HCT116 (cell line): ENCODE results near the gene SLC41A3.

Source experiments
- CBX3 ChIP-seq: IDR thresholded peaks from 2 replicates; pipeline ENCODE4 v1.6.1; 2012; ENCODE audit warnings: low read depth
- CEBPB ChIP-seq: IDR thresholded peaks from 2 replicates; pipeline ENCODE4 v1.6.1; 2012; ENCODE audit warnings: low read depth
- EZH2 ChIP-seq: fragments of 200-600 bp; sonication (generic); IDR thresholded peaks from 2 replicates; pipeline ENCODE4 v1.6.1; 2017; ENCODE audit warnings: antibody characterized with exemption, mixed run types
- FOSL1 ChIP-seq: IDR thresholded peaks from 2 replicates; pipeline ENCODE4 v1.6.1; 2012; ENCODE audit warnings: low read depth
- POLR2A ChIP-seq: IDR thresholded peaks from 2 replicates; pipeline ENCODE4 v1.7.0; 2011; ENCODE audit warnings: borderline replicate concordance; ENCODE audit not compliant: insufficient read depth, insufficient read length; ENCODE audit errors: extremely low read depth
- RAD21 ChIP-seq: IDR thresholded peaks from 2 replicates; pipeline ENCODE4 v1.6.1; 2012; ENCODE audit warnings: low read depth, mild to moderate bottlenecking
- SIN3A ChIP-seq: IDR thresholded peaks from 2 replicates; pipeline ENCODE4 v1.6.1; 2012; ENCODE audit warnings: low read depth
- YY1 ChIP-seq: IDR thresholded peaks from 2 replicates; pipeline ENCODE4 v1.6.1; 2011; ENCODE audit warnings: low read length, low read depth, moderate library complexity, mild to moderate bottlenecking; ENCODE audit not compliant: insufficient replicate concordance; ENCODE audit errors: extremely low read depth
- TF ChIP-seq, protein P1 (sequence below), 3 experiments: fragments of 200-600 bp in 1 of 3; sonication (generic) in 1 of 3; IDR thresholded peaks in 2 of 3; conservative IDR thresholded peaks in 1 of 3; 2 replicates each; pipeline ENCODE4 v1.5.1; 2012 to 2017; ENCODE audit warnings: low read depth in 2 of 3, low read length in 2 of 3, antibody characterized with exemption in 1 of 3, borderline replicate concordance in 1 of 3, control low read depth in 1 of 3, mild to moderate bottlenecking in 1 of 3, mixed read lengths in 1 of 3, mixed run types in 1 of 3, moderate library complexity in 1 of 3; ENCODE audit not compliant: insufficient read depth in 1 of 3
- TF ChIP-seq, protein P2 (sequence below): IDR thresholded peaks from 2 replicates; pipeline ENCODE4 v1.6.1; 2012; ENCODE audit warnings: low read depth
- TF ChIP-seq, protein P3 (sequence below): IDR thresholded peaks from 2 replicates; pipeline ENCODE4 v1.6.1; 2012

DNA sequence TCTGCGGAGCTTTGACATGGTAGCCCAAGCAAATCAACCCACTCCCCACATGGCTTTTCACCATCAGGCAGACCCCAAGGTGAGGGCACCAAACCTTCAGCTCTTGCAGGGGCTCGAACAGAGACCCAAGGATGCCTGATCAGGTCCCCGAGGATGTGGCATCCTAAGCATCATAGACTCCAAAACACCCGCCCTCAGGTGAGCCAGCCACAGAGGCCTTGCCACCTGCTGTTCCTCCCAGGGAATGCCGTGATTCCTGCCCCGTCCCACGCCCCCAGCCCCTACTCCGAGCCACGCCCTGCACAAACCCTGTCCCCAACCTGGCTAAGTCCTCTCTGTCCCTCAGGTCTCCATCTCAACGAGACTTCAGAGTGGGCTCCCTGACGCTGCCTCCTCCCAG lies 34.7 kb upstream of the SLC41A3 start:
- TF ChIP-seq, protein P1, sequence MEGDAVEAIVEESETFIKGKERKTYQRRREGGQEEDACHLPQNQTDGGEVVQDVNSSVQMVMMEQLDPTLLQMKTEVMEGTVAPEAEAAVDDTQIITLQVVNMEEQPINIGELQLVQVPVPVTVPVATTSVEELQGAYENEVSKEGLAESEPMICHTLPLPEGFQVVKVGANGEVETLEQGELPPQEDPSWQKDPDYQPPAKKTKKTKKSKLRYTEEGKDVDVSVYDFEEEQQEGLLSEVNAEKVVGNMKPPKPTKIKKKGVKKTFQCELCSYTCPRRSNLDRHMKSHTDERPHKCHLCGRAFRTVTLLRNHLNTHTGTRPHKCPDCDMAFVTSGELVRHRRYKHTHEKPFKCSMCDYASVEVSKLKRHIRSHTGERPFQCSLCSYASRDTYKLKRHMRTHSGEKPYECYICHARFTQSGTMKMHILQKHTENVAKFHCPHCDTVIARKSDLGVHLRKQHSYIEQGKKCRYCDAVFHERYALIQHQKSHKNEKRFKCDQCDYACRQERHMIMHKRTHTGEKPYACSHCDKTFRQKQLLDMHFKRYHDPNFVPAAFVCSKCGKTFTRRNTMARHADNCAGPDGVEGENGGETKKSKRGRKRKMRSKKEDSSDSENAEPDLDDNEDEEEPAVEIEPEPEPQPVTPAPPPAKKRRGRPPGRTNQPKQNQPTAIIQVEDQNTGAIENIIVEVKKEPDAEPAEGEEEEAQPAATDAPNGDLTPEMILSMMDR (IDR thresholded peaks at IDR 0.05 in 2 of 3, conservative IDR thresholded peaks at IDR 0.05 in 1 of 3; ENCODE audit: borderline replicate concordance in 1 of 3, insufficient read depth in 1 of 3, low read depth in 2 of 3, low read length in 2 of 3) = no peak
- TF ChIP-seq, protein P2, sequence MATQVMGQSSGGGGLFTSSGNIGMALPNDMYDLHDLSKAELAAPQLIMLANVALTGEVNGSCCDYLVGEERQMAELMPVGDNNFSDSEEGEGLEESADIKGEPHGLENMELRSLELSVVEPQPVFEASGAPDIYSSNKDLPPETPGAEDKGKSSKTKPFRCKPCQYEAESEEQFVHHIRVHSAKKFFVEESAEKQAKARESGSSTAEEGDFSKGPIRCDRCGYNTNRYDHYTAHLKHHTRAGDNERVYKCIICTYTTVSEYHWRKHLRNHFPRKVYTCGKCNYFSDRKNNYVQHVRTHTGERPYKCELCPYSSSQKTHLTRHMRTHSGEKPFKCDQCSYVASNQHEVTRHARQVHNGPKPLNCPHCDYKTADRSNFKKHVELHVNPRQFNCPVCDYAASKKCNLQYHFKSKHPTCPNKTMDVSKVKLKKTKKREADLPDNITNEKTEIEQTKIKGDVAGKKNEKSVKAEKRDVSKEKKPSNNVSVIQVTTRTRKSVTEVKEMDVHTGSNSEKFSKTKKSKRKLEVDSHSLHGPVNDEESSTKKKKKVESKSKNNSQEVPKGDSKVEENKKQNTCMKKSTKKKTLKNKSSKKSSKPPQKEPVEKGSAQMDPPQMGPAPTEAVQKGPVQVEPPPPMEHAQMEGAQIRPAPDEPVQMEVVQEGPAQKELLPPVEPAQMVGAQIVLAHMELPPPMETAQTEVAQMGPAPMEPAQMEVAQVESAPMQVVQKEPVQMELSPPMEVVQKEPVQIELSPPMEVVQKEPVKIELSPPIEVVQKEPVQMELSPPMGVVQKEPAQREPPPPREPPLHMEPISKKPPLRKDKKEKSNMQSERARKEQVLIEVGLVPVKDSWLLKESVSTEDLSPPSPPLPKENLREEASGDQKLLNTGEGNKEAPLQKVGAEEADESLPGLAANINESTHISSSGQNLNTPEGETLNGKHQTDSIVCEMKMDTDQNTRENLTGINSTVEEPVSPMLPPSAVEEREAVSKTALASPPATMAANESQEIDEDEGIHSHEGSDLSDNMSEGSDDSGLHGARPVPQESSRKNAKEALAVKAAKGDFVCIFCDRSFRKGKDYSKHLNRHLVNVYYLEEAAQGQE = no peak
- TF ChIP-seq YY1 (no peak), CEBPB (no peak), RAD21 (no peak), POLR2A (no peak), SIN3A (no peak), FOSL1 (no peak), EZH2 (no peak), CBX3 (no peak)
- TF ChIP-seq, protein P3, sequence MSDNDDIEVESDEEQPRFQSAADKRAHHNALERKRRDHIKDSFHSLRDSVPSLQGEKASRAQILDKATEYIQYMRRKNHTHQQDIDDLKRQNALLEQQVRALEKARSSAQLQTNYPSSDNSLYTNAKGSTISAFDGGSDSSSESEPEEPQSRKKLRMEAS = no peak
